Kidney epithelial cell (primary cell): ENCODE measurements around the gene NFRKB. TPM values are rescaled to one million over a fixed set of nuclear protein-coding genes. Genes with fewer than 3 reads are reported as not detected.

Experiments
- DNase-seq: peaks from one replicate; pipeline ENCODE4 v3.0.0-alpha.2; 2010; ENCODE audit warnings: low read depth
- H3K27me3 ChIP-seq: 2 replicates; pipeline ENCODE4 v1.6.0; 2011; ENCODE audit warnings: low read length; ENCODE audit not compliant: control insufficient read depth, insufficient read depth
- H3K36me3 ChIP-seq: 2 replicates; pipeline ENCODE4 v1.5.1; 2011; ENCODE audit warnings: low read length; ENCODE audit not compliant: control insufficient read depth, insufficient read depth
- H3K4me3 ChIP-seq: 2 replicates; pipeline ENCODE4 v1.5.1; 2011; ENCODE audit warnings: low read depth, mild to moderate bottlenecking, control low read depth, low read length
- CTCF ChIP-seq: IDR thresholded peaks from 2 replicates; pipeline ENCODE4 v1.5.1; 2011; ENCODE audit warnings: mild to moderate bottlenecking, moderate library complexity, low read length, control low read depth, inconsistent platforms; ENCODE audit not compliant: insufficient read depth, poor library complexity, severe bottlenecking
- total RNA-seq: library from RNA; depleted of rRNA; stranded (reverse); fragments of >200 nt; gene quantifications from 2 replicates; pipeline ENCODE4 v1.2.3, GENCODE V29; 2015

The NFRKB gene
- total RNA-seq, 1 donor from 2014 or later: 30.1 TPM

DNA sequence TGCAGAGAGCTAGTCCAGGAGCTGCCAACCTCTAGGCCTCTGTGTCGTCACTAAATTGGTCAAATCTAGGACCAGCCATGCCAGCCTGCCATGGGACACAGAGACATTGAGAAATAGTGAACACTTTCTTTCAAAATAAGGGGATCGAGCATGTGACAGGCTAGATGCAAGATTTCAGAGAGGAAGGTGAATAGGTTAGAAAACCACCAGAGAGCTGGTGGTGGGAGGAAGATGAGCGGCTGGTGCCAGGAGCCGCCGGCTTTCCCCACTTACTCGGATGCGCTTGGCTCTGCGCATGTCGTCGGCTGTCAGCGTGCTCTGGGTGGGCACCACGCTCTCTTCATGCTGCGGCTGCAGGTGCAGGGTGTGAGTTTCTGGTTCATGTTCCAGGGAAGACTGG, 35.4 kb upstream of the NFRKB start:
- H3K27me3 ChIP-seq: no peaks in the 10 kb centered on the region
- no peak for TF ChIP-seq CTCF
- DNase-seq: no peak
- no peaks in the 10 kb centered on the region for H3K36me3 ChIP-seq
- H3K4me3 ChIP-seq: no peak overlapping the region

GRCh38 chr11:129930296-129930695, 34.9 kb upstream of the NFRKB start:
- no peak for TF ChIP-seq CTCF
- H3K27me3 ChIP-seq: no peaks in the 10 kb centered on the region
- no peak for DNase-seq
- no peaks in the 10 kb centered on the region for H3K36me3 ChIP-seq
- no peak overlapping the region for H3K4me3 ChIP-seq

DNA sequence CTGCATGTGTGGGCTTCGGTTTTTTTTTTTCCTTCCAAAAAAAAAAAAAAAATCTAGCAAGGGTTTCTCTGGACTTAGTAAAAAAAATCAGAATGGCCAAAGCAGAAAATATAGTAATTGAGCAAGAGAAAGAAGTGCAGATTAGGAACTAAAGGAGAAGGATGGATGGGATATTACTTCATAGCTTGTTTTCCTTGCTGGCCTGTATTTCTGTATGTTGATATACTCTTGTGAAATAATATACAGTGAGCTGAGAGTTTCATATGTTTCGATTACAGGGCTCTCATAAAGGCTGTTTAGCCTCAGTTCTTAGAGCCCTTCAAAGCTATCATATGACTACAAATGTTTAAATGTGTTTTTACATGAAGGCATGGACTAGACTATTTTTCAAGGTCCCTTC, 34.3 kb upstream of the NFRKB start:
- H3K36me3 ChIP-seq: no peaks in the 10 kb centered on the region
- no peaks in the 10 kb centered on the region for H3K27me3 ChIP-seq
- H3K4me3 ChIP-seq: no peak overlapping the region
- TF ChIP-seq CTCF: no peak
- DNase-seq: no peak

DNA sequence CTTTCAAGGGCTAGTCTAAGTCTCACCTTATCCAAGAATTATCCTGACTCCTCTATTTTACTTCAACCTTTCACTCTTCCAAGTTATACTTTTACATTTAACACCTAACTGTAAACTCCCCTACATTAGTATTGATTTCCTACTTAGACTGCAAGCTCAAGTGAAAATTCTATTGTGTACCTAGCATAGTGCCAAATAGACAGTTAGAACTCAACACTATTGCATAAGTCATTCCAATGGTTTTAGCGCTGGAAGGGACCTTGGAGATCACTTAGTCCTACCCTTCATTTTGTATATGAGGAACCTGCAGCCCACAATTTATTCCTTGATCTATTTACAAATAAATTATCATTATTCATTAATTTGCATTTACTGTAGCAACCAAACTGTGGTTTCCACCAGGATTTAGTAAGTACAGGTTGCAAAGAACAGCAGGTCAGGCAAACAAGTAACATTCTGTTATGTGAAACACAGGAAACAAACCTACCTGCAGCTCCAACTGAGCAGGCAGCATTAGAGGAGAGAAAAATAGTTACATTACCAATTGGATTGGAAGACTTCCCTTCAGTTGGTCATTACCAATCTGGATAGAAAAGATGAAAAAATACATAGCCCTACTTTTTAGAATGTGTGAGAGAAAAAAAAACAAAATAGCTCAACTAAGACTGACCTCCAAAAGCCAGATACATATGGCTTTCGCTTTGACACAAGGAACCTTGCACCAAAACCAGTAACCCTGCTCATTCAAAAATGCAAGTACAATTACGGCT, 33.7 kb upstream of the NFRKB start:
- Histone ChIP-seq H3K27me3 (no peaks in the 10 kb centered on the region), H3K36me3 (no peaks in the 10 kb centered on the region), H3K4me3 (no peak overlapping the region)
- TF ChIP-seq CTCF: no peak
- DNase-seq: no peak

DNA sequence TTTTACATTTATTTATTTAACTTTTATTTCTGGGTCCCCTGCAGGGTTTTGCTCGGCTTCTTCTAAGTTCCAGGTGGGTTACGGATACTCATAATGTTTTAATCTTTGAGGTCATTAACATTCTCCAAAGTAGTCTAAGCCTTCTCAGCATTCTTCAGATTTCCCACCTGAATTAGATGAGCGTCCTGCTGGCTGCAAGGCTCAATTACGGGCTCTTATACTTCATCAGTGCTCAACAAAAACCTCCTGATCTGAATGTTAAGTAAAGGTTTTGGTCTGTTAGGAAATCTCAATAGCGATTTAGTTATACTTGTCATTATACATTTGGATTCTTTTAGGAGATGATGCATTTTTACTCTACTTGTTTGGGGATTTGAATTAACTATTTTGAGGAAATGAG, 27.3 kb upstream of the NFRKB start:
- no peak for TF ChIP-seq CTCF
- Histone ChIP-seq H3K4me3 (no peak overlapping the region), H3K27me3 (no peaks in the 10 kb centered on the region), H3K36me3 (no peaks in the 10 kb centered on the region)
- no peak for DNase-seq

GRCh38 chr11:129918361-129918760, 23.0 kb upstream of the NFRKB start:
- no peak for DNase-seq
- no peak for TF ChIP-seq CTCF
- no peak overlapping the region for H3K4me3 ChIP-seq
- H3K36me3 ChIP-seq: peaks cover 2% of the 10 kb centered on the region
- no peaks in the 10 kb centered on the region for H3K27me3 ChIP-seq
